K562 treated with DMSO at 1 percent for 24 hours (cell line): ENCODE results near the gene TBC1D13. TPM values are rescaled to one million over a fixed set of nuclear protein-coding genes. Genes with fewer than 3 reads are reported as not detected.

Experiments used
- total RNA-seq: library from RNA; unstranded; fragments of 300-600 nt; gene quantifications from 2 replicates; pipeline ENCODE4 v1.2.3, GENCODE V29; 2022; ENCODE audit warnings: low read depth; ENCODE audit not compliant: insufficient read depth

The TBC1D13 gene
- total RNA-seq = 48.1 and 49.2 TPM in 2 replicates

GRCh38 chr9:128786681-128787601 lies at the start of gene TBC1D13:
Gene TBC1D13, plus strand, starts transcription at chr9:128787253. Its CDS starts 101 bp downstream, at chr9:128787354.

GRCh38 chr9:128771745-128772519 lies 15.1 kb upstream of the TBC1D13 start, which contains the start of gene ZER1:
Gene ZER1, minus strand, starts transcription at chr9:128771927. Its CDS starts 16,362 bp downstream, at chr9:128755565.

GRCh38 chr9:128818099-128818838 lies 31.2 kb downstream of the TBC1D13 start, which contains the start of gene ENDOG:
Gene ENDOG, plus strand, starts transcription at chr9:128818500. Its CDS starts 185 bp downstream, at chr9:128818685.

GRCh38 chr9:128829477-128830251 lies 42.6 kb downstream of the TBC1D13 start, which contains the start of gene SPOUT1:
Gene SPOUT1, minus strand, starts transcription at chr9:128829794. Its CDS starts 14 bp downstream, at chr9:128829780.

Other genes starting within 250 kb of the TBC1D13 start
- 71.4 and 72.3 TPM in 2 replicates for gene SPTAN1, start 234.7 kb upstream of the TBC1D13 start, total RNA-seq
- 218 and 251 TPM in 2 replicates for gene DYNC2I2, start 130.4 kb upstream of the TBC1D13 start, total RNA-seq
- gene SET, start 98.0 kb upstream of the TBC1D13 start, total RNA-seq = 256 and 274 TPM in 2 replicates
- 41.9 and 43.0 TPM in 2 replicates for gene PKN3, start 84.8 kb upstream of the TBC1D13 start, total RNA-seq
- gene ZDHHC12, start 63.1 kb upstream of the TBC1D13 start, total RNA-seq = 95.0 and 101 TPM in 2 replicates
- 45.1 and 47.5 TPM in 2 replicates for gene ZER1, start 15.3 kb upstream of the TBC1D13 start, total RNA-seq
- gene ENDOG, start 31.2 kb downstream of the TBC1D13 start, total RNA-seq = 217 and 239 TPM in 2 replicates
- gene SPOUT1, start 42.5 kb downstream of the TBC1D13 start, total RNA-seq = 28.2 and 29.7 TPM in 2 replicates
- gene KYAT1, start 94.7 kb downstream of the TBC1D13 start, total RNA-seq = 18.6 and 23.8 TPM in 2 replicates
- gene LRRC8A, start 94.9 kb downstream of the TBC1D13 start, total RNA-seq = 41.7 and 44.5 TPM in 2 replicates
- 0.73 and 0.95 TPM in 2 replicates for gene PHYHD1, start 133.7 kb downstream of the TBC1D13 start, total RNA-seq
- gene DOLK, start 160.3 kb downstream of the TBC1D13 start, total RNA-seq = 21.9 and 23.8 TPM in 2 replicates
- 63.9 and 64.0 TPM in 2 replicates for gene NUP188, start 160.4 kb downstream of the TBC1D13 start, total RNA-seq
- gene SH3GLB2, start 241.1 kb downstream of the TBC1D13 start, total RNA-seq = 78.8 and 86.0 TPM in 2 replicates
- 26.6 and 38.2 TPM in 2 replicates for gene MIGA2, start 249.4 kb downstream of the TBC1D13 start, total RNA-seq